ENCODE results near the gene ILDR1. TPM values are rescaled to one million over a fixed set of nuclear protein-coding genes. Genes with fewer than 3 reads are reported as not detected.

Gene ILDR1
- total and polyA plus RNA-seq, 2 donors from 2014 or later: 11.9 to 17.7 TPM

GRCh38 chr3:121948641-121949040, 73.4 kb downstream of the ILDR1 start:
- Histone ChIP-seq H3K4me3 (ENCODE audit: low read length in 3 of 3) (no peak overlapping the region), H3K27ac (ENCODE audit: low read depth in 2 of 2, low read length in 2 of 2) (no peak overlapping the region), H3K4me1 (ENCODE audit: control insufficient read depth in 2 of 3, insufficient read depth in 2 of 3, low read depth in 1 of 3, low read length in 3 of 3) (peaks cover 0 to 11% (median 4%) of the 10 kb centered on the region in 3 donors), H3K9me3 (ENCODE audit: control insufficient read depth in 2 of 3, insufficient read depth in 1 of 3, low read length in 3 of 3) (peaks cover 0 to 7% (median 0%) of the 10 kb centered on the region in 3 donors), H3K9ac (ENCODE audit: low read length in 3 of 3) (no peak overlapping the region), H3K27me3 (ENCODE audit: control insufficient read depth, insufficient read depth, low read length) (no peaks in the 10 kb centered on the region), H3K36me3 (ENCODE audit: control insufficient read depth in 2 of 3, insufficient read depth in 3 of 3, low read length in 3 of 3) (peaks cover 0 to under 1% (median 0%) of the 10 kb centered on the region in 3 donors)
- DNase-seq (no peak), FAIRE-seq (no peak)
- intact Hi-C loops (cut with DNase I): no loop called here
- TF ChIP-seq CTCF (IDR thresholded peaks at IDR 0.05; ENCODE audit: borderline replicate concordance, extremely low read depth, insufficient read depth): no peak

- H3K9ac ChIP-seq (ENCODE audit: low read length in 3 of 3): no peak overlapping the region
- FAIRE-seq: no peak
- no peaks in the 10 kb centered on the region for H3K27me3 ChIP-seq (ENCODE audit: control insufficient read depth, insufficient read depth, low read length)
- no peaks in the 10 kb centered on the region for H3K9me3 ChIP-seq (ENCODE audit: control insufficient read depth in 2 of 3, insufficient read depth in 1 of 3, low read length in 3 of 3)
- DNase-seq: peak in 2 of 5 donors; percentile 20 to 27
- H3K4me3 ChIP-seq (ENCODE audit: low read length in 3 of 3): no peak overlapping the region
- no peak for TF ChIP-seq CTCF (IDR thresholded peaks at IDR 0.05; ENCODE audit: borderline replicate concordance, extremely low read depth, insufficient read depth)
- no peak overlapping the region for H3K27ac ChIP-seq (ENCODE audit: low read depth in 2 of 2, low read length in 2 of 2)
- intact Hi-C loops (cut with DNase I): no loop called here
- H3K4me1 ChIP-seq (ENCODE audit: control insufficient read depth in 2 of 3, insufficient read depth in 2 of 3, low read depth in 1 of 3, low read length in 3 of 3): peaks cover 0 to 14% (median 2%) of the 10 kb centered on the region in 3 donors
- peaks cover 0 to 5% (median 2%) of the 10 kb centered on the region in 3 donors for H3K36me3 ChIP-seq (ENCODE audit: control insufficient read depth in 2 of 3, insufficient read depth in 3 of 3, low read length in 3 of 3)
Observed at GRCh38 chr3:121943431-121943830, 78.6 kb downstream of the ILDR1 start.

GRCh38 chr3:121942116-121942786, 79.8 kb downstream of the ILDR1 start:
- H3K4me3 ChIP-seq (ENCODE audit: low read length in 3 of 3): no peak overlapping the region
- peaks cover 0 to 14% (median 2%) of the 10 kb centered on the region in 3 donors for H3K4me1 ChIP-seq (ENCODE audit: control insufficient read depth in 2 of 3, insufficient read depth in 2 of 3, low read depth in 1 of 3, low read length in 3 of 3)
- no peaks in the 10 kb centered on the region for H3K27me3 ChIP-seq (ENCODE audit: control insufficient read depth, insufficient read depth, low read length)
- no peak for FAIRE-seq
- no peak overlapping the region for H3K27ac ChIP-seq (ENCODE audit: low read depth in 2 of 2, low read length in 2 of 2)
- TF ChIP-seq CTCF (IDR thresholded peaks at IDR 0.05; ENCODE audit: borderline replicate concordance, extremely low read depth, insufficient read depth): no peak
- peaks cover 0 to 5% (median 2%) of the 10 kb centered on the region in 3 donors for H3K36me3 ChIP-seq (ENCODE audit: control insufficient read depth in 2 of 3, insufficient read depth in 3 of 3, low read length in 3 of 3)
- intact Hi-C loops (cut with DNase I): no loop called here
- DNase-seq: peak in 3 of 5 donors; percentile 32 to 84 (median 78)
- H3K9me3 ChIP-seq (ENCODE audit: control insufficient read depth in 2 of 3, insufficient read depth in 1 of 3, low read length in 3 of 3): no peaks in the 10 kb centered on the region
- H3K9ac ChIP-seq (ENCODE audit: low read length in 3 of 3): no peak overlapping the region

Measured in kidney (tissue), 14 donors.